Duodenal mucosa (tissue), 2 donors: ENCODE data around the gene RNF113B.

Experiments
- H3K27ac ChIP-seq: one replicate; pipeline ENCODE4 v1.7.0; 2013; ENCODE audit warnings: low read depth, low read length
- H3K27me3 ChIP-seq, 2 donors: one replicate each; pipeline ENCODE4 v1.7.0; 2013; ENCODE audit warnings: low read length in 2 of 2, control low read depth in 1 of 2; ENCODE audit not compliant: insufficient read depth in 2 of 2, control insufficient read depth in 1 of 2
- H3K36me3 ChIP-seq, 2 donors: one replicate each; pipeline ENCODE4 v1.7.0; 2013; ENCODE audit warnings: low read length in 2 of 2, control low read depth in 1 of 2; ENCODE audit not compliant: insufficient read depth in 2 of 2, control insufficient read depth in 1 of 2
- H3K4me1 ChIP-seq, 2 donors: one replicate each; pipeline ENCODE4 v1.7.0; 2013; ENCODE audit warnings: low read length in 2 of 2, control low read depth in 1 of 2; ENCODE audit not compliant: insufficient read depth in 2 of 2, control insufficient read depth in 1 of 2
- H3K4me3 ChIP-seq, 2 donors: one replicate each; pipeline ENCODE4 v1.7.0; 2013; ENCODE audit warnings: low read length in 2 of 2, low read depth in 1 of 2
- H3K9ac ChIP-seq, 2 donors: one replicate each; pipeline ENCODE4 v1.7.0; 2013; ENCODE audit warnings: low read length in 2 of 2, low read depth in 1 of 2
- H3K9me3 ChIP-seq, 2 donors: one replicate each; pipeline ENCODE4 v1.7.0; 2013; ENCODE audit warnings: low read length in 2 of 2, control low read depth in 1 of 2; ENCODE audit not compliant: control insufficient read depth in 1 of 2

RNF113B gene

GRCh38 chr13:98175823-98176222 lies 1.2 kb downstream of the RNF113B start:
- Histone ChIP-seq H3K9ac (no peak overlapping the region), H3K27me3 (peaks cover 0 to 2% of the 10 kb centered on the region in 2 donors), H3K9me3 (no peaks in the 10 kb centered on the region), H3K4me3 (no peak overlapping the region), H3K27ac (no peak overlapping the region), H3K36me3 (no peaks in the 10 kb centered on the region), H3K4me1 (peaks cover 0 to 5% of the 10 kb centered on the region in 2 donors)

GRCh38 chr13:98175043-98175442 lies 2.0 kb downstream of the RNF113B start:
- Histone ChIP-seq H3K27ac (no peak overlapping the region), H3K9me3 (no peaks in the 10 kb centered on the region), H3K27me3 (peaks cover 0 to under 1% of the 10 kb centered on the region in 2 donors), H3K4me1 (peaks cover 0 to 5% of the 10 kb centered on the region in 2 donors), H3K4me3 (no peak overlapping the region), H3K36me3 (no peaks in the 10 kb centered on the region), H3K9ac (no peak overlapping the region)

- Histone ChIP-seq H3K9ac (no peak overlapping the region), H3K9me3 (no peaks in the 10 kb centered on the region), H3K27ac (no peak overlapping the region), H3K36me3 (no peaks in the 10 kb centered on the region), H3K27me3 (no peaks in the 10 kb centered on the region), H3K4me1 (peaks cover 0 to 5% of the 10 kb centered on the region in 2 donors), H3K4me3 (no peak overlapping the region)
Observed at GRCh38 chr13:98174307-98174706, 2.8 kb downstream of the RNF113B start.

- Histone ChIP-seq H3K9ac (no peak overlapping the region), H3K4me3 (no peak overlapping the region), H3K27ac (no peak overlapping the region), H3K9me3 (no peaks in the 10 kb centered on the region), H3K27me3 (no peaks in the 10 kb centered on the region), H3K4me1 (peaks cover 0 to 5% of the 10 kb centered on the region in 2 donors), H3K36me3 (no peaks in the 10 kb centered on the region)
Observed at GRCh38 chr13:98173431-98174152, 3.5 kb downstream of the RNF113B start.

GRCh38 chr13:98172590-98173422 lies 4.3 kb downstream of the RNF113B start:
- H3K36me3 ChIP-seq, result no peaks in the 10 kb centered on the region
- no peaks in the 10 kb centered on the region for H3K27me3 ChIP-seq
- H3K4me1 ChIP-seq, result peaks cover 0 to 5% of the 10 kb centered on the region in 2 donors
- no peak overlapping the region for H3K9ac ChIP-seq
- H3K9me3 ChIP-seq, result no peaks in the 10 kb centered on the region
- peak overlapping the region; percentile 52 for H3K27ac ChIP-seq
- H3K4me3 ChIP-seq, result no peak overlapping the region

- Histone ChIP-seq H3K36me3 (no peaks in the 10 kb centered on the region), H3K4me3 (no peak overlapping the region), H3K27me3 (no peaks in the 10 kb centered on the region), H3K27ac (peak overlapping the region; percentile 52), H3K4me1 (peaks cover 0 to 5% of the 10 kb centered on the region in 2 donors), H3K9ac (no peak overlapping the region), H3K9me3 (no peaks in the 10 kb centered on the region)
Observed at GRCh38 chr13:98171900-98172589, 5.0 kb downstream of the RNF113B start.

GRCh38 chr13:98169331-98169730 lies 7.7 kb downstream of the RNF113B start:
- Histone ChIP-seq H3K27me3 (no peaks in the 10 kb centered on the region), H3K36me3 (no peaks in the 10 kb centered on the region), H3K9ac (no peak overlapping the region), H3K27ac (no peak overlapping the region), H3K4me3 (no peak overlapping the region), H3K9me3 (no peaks in the 10 kb centered on the region), H3K4me1 (peaks cover 0 to 5% of the 10 kb centered on the region in 2 donors)

GRCh38 chr13:98162935-98163334 lies 14.1 kb downstream of the RNF113B start:
- Histone ChIP-seq H3K9me3 (no peaks in the 10 kb centered on the region), H3K36me3 (no peaks in the 10 kb centered on the region), H3K4me3 (no peak overlapping the region), H3K27me3 (no peaks in the 10 kb centered on the region), H3K27ac (no peak overlapping the region), H3K4me1 (no peaks in the 10 kb centered on the region), H3K9ac (no peak overlapping the region)

GRCh38 chr13:98158172-98158899 lies 18.7 kb downstream of the RNF113B start:
- no peaks in the 10 kb centered on the region for H3K27me3 ChIP-seq
- H3K27ac ChIP-seq, result no peak overlapping the region
- H3K36me3 ChIP-seq, result no peaks in the 10 kb centered on the region
- no peak overlapping the region for H3K9ac ChIP-seq
- H3K4me1 ChIP-seq, result no peaks in the 10 kb centered on the region
- no peaks in the 10 kb centered on the region for H3K9me3 ChIP-seq
- no peak overlapping the region for H3K4me3 ChIP-seq
